DOHH2 (cell line): ENCODE measurements around the gene LGALS1.

Source experiments
- H3F3A ChIP-seq: fragments of 200-600 bp; sonication (generic), shearing (Covaris generic); 2 replicates; pipeline ENCODE4 v1.6.0; 2016; ENCODE audit warnings: antibody characterized with exemption, mild to moderate bottlenecking; ENCODE audit not compliant: control insufficient read depth, insufficient read depth
- H3K27ac ChIP-seq: fragments of 200-600 bp; sonication (generic); 2 replicates; pipeline ENCODE4 v1.5.1; 2014; ENCODE audit warnings: low read depth, mild to moderate bottlenecking, low read length, moderate library complexity
- H3K27me3 ChIP-seq: fragments of 200-600 bp; sonication (generic); 2 replicates; pipeline ENCODE4 v1.6.1; 2014; ENCODE audit warnings: mild to moderate bottlenecking, low read length, mixed read lengths; ENCODE audit not compliant: control insufficient read depth
- H3K36me3 ChIP-seq: fragments of 200-600 bp; sonication (generic); 2 replicates; pipeline ENCODE4 v1.6.1; 2014; ENCODE audit warnings: mild to moderate bottlenecking, low read length, moderate library complexity, mixed read lengths; ENCODE audit not compliant: control insufficient read depth
- H3K4me1 ChIP-seq: fragments of 200-600 bp; sonication (generic); 2 replicates; pipeline ENCODE4 v1.6.1; 2014; ENCODE audit warnings: mild to moderate bottlenecking, low read length, mixed read lengths; ENCODE audit not compliant: control insufficient read depth
- H3K4me2 ChIP-seq: fragments of 200-600 bp; sonication (generic); 2 replicates; pipeline ENCODE4 v1.6.0; 2014; ENCODE audit warnings: mild to moderate bottlenecking, low read length, moderate library complexity
- H3K4me3 ChIP-seq: fragments of 200-600 bp; sonication (generic); 2 replicates; pipeline ENCODE4 v1.5.1; 2014; ENCODE audit warnings: mild to moderate bottlenecking, low read length, mixed read lengths
- H3K79me2 ChIP-seq: fragments of 200-600 bp; sonication (generic); 2 replicates; pipeline ENCODE4 v1.6.1; 2014; ENCODE audit warnings: mild to moderate bottlenecking, low read length, mixed read lengths; ENCODE audit not compliant: control insufficient read depth
- H3K9me2 ChIP-seq: fragments of 200-600 bp; sonication (generic); replicated peaks from 2 replicates; pipeline ENCODE4 v1.6.1; 2014; ENCODE audit warnings: mild to moderate bottlenecking, low read length, mixed read lengths; ENCODE audit not compliant: control insufficient read depth
- H3K9me3 ChIP-seq: fragments of 200-600 bp; sonication (generic); 2 replicates; pipeline ENCODE4 v1.6.1; 2014; ENCODE audit warnings: antibody characterized with exemption, low read length, mixed read lengths; ENCODE audit not compliant: control insufficient read depth, insufficient read depth
- H4K20me1 ChIP-seq: fragments of 200-600 bp; sonication (generic); 2 replicates; pipeline ENCODE4 v1.6.0; 2014; ENCODE audit warnings: low read depth, mild to moderate bottlenecking, antibody characterized with exemption, low read length, moderate library complexity; ENCODE audit not compliant: control insufficient read depth, insufficient read depth
- CTCF ChIP-seq: fragments of 200-600 bp; sonication (generic); IDR thresholded peaks from one replicate; pipeline ENCODE4 v1.5.1; 2014; ENCODE audit warnings: antibody characterized with exemption, mild to moderate bottlenecking, low read depth, low read length; ENCODE audit not compliant: poor library complexity, severe bottlenecking
- EZH2phosphoT487 ChIP-seq: fragments of 200-600 bp; sonication (generic); IDR thresholded peaks from 2 replicates; pipeline ENCODE4 v1.6.1; 2017; ENCODE audit warnings: borderline replicate concordance, mild to moderate bottlenecking, antibody characterized with exemption, low read length, moderate library complexity, mixed read lengths

LGALS1 gene

GRCh38 chr22:37628830-37629229, 46.6 kb upstream of the LGALS1 start:
- Histone ChIP-seq H3K27ac (no peak overlapping the region), H3K79me2 (no peaks in the 10 kb centered on the region), H3K9me2 (no peaks in the 10 kb centered on the region), H3K4me1 (peaks cover 51% of the 10 kb centered on the region), H3K4me3 (no peak overlapping the region), H3K9me3 (no peaks in the 10 kb centered on the region), H3K36me3 (peaks cover 84% of the 10 kb centered on the region), H3K27me3 (no peaks in the 10 kb centered on the region), H4K20me1 (no peaks in the 10 kb centered on the region), H3F3A (0 out of 2 replicates have a peak, but pooled peaks cover 6% of the 10 kb centered on the region), H3K4me2 (no peak overlapping the region)
- TF ChIP-seq EZH2phosphoT487 (no peak), CTCF (no peak)

GRCh38 chr22:37629928-37630327, 45.5 kb upstream of the LGALS1 start:
- peaks cover 14% of the 10 kb centered on the region; the same call in 1 of the 2 replicates for H3F3A ChIP-seq
- no peaks in the 10 kb centered on the region for H3K9me2 ChIP-seq
- H3K4me1 ChIP-seq: peaks cover 59% of the 10 kb centered on the region
- H4K20me1 ChIP-seq: no peaks in the 10 kb centered on the region; the same call in 1 of the 2 replicates
- peaks cover 79% of the 10 kb centered on the region for H3K36me3 ChIP-seq
- TF ChIP-seq EZH2phosphoT487 (no peak), CTCF (no peak)
- no peaks in the 10 kb centered on the region for H3K9me3 ChIP-seq
- H3K27ac ChIP-seq: no peak overlapping the region
- H3K79me2 ChIP-seq: no peaks in the 10 kb centered on the region
- H3K4me3 ChIP-seq: no peak overlapping the region
- H3K4me2 ChIP-seq: no peak overlapping the region
- no peaks in the 10 kb centered on the region for H3K27me3 ChIP-seq

- no peaks in the 10 kb centered on the region for H3K79me2 ChIP-seq
- peaks cover 14% of the 10 kb centered on the region; the same call in 1 of the 2 replicates for H3F3A ChIP-seq
- H3K4me2 ChIP-seq: no peak overlapping the region
- no peaks in the 10 kb centered on the region for H3K9me2 ChIP-seq
- peaks cover 70% of the 10 kb centered on the region for H3K36me3 ChIP-seq
- H3K4me1 ChIP-seq: peaks cover 52% of the 10 kb centered on the region
- H3K27me3 ChIP-seq: no peaks in the 10 kb centered on the region
- H3K27ac ChIP-seq: no peak overlapping the region
- no peak for TF ChIP-seq CTCF
- TF ChIP-seq EZH2phosphoT487: no peak
- H4K20me1 ChIP-seq: no peaks in the 10 kb centered on the region; the same call in 1 of the 2 replicates
- H3K4me3 ChIP-seq: no peak overlapping the region
- no peaks in the 10 kb centered on the region for H3K9me3 ChIP-seq
Measured at GRCh38 chr22:37630839-37631435, 44.5 kb upstream of the LGALS1 start.
